GM19239 (cell line): ENCODE data around the gene KCNJ5.

Source experiments
- DNase-seq: peaks from one replicate; pipeline ENCODE4 v3.0.0; 2011; ENCODE audit warnings: low spot score; ENCODE audit not compliant: insufficient read length
- FAIRE-seq: peaks from 2 replicates; lab custom pipeline; 2011; peaks lifted over from hg19 to GRCh38; lab: Jason Lieb, UNC

The KCNJ5 gene

DNA sequence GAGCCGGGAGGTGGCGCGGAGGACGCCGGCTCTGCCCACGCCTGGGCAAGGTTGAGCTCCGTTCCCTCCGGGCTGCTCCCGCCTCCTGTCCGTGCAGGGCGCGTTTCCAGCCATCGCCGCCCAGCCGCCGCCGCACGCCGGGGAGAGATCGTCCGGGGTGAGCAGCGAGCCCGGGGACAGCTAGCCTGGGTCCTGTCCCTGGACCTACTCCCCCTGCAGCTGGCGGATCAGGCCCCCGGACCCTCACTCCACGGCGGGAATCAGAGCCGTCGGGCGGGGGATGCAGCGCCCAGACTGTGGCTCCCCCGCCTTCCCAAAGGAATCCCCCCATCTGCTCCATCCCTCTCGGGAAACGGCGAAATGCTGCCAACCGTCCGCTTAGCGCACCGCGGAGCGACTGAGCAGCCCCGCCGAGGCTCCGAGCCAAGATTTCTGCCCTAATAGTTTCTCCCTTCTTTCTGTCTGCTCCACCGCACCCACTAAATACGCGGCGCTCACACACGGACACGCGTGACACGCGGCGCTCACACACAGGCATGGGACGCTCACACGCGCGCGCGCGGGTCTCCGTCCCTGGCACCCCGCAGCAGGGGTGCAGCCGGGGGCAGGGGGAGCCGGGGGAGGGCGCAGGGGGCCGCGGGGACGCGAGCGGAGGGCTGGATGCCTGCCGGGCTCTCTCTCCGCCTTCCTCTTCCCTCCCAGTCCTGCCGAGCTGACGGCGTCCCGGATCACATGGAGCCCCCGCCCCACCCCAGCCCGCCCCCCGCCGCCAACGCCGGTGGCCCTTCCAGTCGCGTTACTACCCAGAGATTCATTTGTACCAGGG, at the start of gene KCNJ5:
Gene KCNJ5, plus strand, starts transcription at position 814 of the 826 bp plus-strand sequence. CDS start 19,918 bp downstream, outside the sequence.
- FAIRE-seq (no peak), DNase-seq (no peak)

DNA sequence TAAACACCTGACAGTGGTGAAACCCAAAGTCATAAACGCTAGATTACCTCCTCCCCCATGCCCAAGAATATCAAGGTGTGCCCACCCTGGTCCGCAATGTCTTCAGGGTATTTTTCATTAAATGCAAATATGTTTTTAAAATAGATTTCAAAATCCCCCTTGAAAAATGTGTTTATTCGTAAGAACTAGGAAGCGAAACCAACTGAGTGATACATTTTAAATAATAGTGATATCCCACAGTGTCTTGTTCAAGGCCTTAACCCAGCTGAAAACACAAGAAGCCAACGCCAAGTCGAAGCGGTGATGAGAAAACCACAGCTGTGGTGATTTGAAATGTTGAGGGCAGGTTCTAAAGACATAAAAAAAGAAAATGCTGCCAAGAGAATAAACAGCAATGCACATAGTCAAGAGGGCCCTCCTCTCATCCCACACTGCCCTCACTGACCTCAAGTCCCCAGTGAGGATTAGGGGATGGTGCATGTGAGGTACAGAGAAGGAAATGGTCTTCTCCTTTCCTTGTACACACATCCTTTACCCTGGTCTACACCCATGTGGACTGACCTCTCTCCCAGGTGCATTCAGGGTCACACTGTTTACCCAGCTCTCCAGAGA, 49.6 kb upstream of the KCNJ5 start:
- DNase-seq (no peak), FAIRE-seq (peak; percentile 79)

DNA sequence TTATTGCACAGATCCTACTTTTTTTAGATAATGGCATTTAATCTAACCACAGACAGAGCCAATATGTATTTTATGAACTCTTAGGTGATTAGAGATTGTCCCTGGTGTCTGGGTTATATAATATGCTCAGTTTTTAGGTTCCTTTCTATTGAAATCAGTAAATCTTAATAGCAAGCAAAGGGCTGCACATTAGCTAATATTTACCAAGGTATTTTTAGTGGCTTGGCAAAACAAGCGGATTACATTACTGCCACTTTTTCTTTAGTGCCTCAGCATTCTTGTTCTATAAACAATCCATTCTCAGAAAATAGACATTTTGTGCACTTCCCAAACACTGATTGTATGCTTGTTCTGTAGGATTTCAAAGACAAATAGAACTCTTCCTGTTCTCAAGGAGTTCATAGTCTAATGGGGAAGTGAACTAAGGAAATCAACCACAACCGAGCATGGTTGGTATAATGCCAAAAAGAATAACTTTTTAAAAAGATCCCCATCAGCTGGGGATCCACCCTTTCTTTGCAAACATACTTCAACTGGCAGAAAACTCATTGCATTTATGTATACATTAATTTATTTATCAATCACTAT, 47.9 kb upstream of the KCNJ5 start:
- DNase-seq (no peak), FAIRE-seq (no peak)

DNA sequence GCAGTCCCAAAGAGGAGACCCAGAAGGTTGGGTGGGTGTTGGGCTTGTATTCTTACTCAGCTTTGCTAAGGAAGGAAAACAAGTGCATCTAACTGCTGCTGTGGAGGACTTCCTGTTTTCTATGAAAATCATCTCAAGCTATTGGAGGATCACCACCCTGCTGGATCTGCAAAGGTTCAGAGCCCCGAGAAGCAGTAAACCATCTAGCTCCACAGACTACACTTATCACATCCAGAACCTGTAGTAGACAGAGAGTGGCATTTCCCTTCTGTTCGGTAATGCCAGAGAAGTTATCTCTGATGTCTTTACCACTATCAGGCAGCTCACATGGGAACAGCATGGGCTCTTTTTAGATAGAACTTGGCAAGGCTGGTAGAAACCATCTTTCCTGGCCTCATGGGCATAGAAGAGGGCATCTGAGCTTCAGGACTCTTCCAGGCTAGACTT, 45.8 kb upstream of the KCNJ5 start:
- DNase-seq = no peak
- no peak for FAIRE-seq

DNA sequence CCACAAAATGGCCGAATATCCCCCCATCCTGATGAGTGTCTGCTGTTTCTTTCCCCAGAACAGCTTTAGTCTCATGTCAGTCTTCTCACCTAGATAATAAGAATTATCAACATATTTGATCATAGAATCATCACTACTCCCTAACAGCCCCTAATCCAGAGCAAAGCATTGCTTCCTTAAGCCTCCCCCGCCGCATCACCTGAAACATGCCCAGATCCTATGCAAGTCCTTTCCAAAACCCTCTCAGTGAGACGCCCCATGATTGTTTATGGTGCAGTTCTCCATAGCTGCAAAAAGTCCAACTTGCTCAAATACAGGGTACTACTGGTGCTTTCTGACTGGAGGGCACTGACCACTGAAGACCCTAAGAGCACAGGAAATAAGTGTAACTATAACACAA, 44.2 kb upstream of the KCNJ5 start:
- DNase-seq (no peak), FAIRE-seq (no peak)

DNA sequence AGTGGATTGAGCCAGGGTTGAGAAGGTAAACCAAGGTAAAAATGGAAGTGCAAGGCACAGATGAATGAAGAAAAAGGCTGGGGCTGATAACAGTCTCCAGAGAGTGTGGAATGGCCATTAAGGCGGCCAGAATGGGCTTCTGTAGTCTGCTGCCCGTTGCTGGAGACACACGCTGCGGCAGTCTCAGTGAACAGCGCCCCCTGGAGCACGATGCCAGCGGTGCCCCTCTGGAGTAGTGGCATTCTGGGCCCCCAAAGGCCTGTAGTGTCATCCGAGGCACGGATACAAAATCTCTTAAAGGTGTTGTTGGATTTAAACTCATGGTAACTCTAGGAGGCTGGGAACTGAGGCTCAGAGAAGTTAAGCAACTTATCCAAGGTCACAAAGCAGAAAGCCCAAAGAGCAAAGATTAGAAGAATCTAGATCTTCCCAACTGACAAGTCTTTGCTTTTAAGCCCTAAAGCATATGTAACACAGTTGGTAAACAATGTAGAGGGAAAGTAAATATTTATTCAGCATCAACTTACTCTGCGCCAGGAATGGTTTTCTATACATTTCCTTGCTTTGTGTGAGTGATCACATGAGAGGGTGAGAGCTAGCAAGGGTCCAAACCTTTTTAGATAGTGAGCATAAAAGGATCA, 42.2 kb upstream of the KCNJ5 start:
- FAIRE-seq (peak; percentile 73), DNase-seq (peak; percentile 46)

DNA sequence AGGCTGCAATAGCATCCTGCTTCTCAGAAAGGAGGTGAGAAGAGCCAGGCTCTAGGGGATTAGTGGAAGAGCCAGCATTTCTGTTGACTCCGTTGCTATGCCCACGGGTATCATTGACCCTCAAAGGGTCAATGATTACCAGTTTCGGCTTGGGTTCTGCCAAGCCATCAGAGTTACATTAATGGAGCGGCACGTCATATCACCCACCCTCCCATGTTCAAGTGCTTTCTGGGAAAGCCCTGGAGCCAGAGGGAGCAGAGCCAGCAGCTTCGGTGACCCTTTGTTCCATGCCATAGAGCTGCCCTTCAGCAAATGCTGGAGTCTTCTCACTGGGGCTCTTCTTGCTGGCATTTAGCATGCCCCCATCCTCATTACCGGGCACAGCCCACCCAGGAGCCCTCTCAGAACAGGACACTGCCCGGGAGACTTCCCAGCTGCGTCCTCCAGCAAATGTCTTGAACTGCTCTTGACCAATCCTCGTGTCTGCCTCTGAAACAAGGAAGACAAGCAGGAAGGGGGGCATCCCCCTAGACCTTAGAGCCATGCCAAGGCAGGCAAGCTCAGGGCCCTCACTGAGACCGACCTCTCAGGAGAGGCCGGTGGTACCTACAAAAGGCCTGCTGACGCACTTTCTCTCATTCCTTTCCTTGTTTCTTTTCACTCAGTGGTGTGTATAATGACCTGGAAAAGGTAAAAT, 38.7 kb upstream of the KCNJ5 start:
- FAIRE-seq (no peak), DNase-seq (no peak)

DNA sequence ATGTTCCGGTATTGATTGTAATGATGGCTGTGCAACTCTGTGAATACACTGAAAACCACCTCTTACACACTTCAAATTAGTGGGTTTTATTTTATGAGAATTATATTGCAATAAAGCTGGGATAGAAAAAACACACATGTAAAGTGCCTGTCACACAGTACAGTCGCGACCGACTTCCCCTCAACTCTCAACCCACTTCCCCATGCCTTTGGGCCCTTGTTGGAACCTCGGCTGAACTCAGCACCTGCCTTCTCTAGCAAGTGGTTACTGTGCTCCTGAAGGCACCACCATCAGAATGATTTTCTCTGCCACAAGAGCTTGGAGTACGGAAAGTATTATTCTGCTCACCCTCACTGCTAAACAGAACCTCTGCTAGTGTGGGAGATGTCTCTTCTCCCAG, 37.6 kb upstream of the KCNJ5 start:
- no peak for DNase-seq
- FAIRE-seq = no peak

DNA sequence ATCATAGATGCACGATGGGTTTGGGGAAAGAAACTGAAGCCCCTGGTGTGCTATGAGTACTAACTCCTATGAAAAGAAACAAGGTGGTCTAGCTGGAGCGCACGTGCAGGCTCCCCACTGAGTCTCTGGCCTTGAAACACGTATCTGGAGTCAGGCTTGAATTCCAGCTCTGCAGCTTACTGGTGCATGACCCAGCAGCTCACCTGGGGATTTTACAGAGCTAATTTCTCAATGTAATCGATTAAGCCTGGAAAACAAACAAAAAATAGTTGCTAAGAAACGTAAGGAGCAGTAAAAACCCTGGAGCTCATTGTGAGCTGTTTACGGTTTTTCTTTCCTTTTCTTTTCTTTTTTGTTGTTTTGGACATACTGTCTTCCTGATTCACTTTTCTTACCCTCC, 36.3 kb upstream of the KCNJ5 start:
- FAIRE-seq = no peak
- no peak for DNase-seq

DNA sequence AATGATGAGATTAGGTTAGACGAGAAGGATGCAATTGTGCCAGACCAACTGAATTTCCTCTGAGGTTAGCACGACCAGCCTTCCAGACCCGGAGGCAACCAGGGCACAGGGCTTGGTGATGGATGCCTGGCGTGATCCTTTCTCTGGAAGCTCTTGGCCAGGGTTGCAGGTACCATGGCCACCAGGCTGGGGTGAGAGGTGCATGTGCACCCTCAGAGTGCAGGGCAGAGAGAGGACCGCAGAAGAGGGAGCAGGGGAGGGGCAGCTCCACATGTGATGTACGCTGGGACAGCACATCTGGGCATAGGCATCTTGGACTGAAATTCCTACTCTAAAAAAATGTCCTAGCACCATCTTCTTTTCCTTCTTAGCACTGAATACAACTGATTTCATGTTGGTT, 34.9 kb upstream of the KCNJ5 start:
- DNase-seq (no peak), FAIRE-seq (no peak)

DNA sequence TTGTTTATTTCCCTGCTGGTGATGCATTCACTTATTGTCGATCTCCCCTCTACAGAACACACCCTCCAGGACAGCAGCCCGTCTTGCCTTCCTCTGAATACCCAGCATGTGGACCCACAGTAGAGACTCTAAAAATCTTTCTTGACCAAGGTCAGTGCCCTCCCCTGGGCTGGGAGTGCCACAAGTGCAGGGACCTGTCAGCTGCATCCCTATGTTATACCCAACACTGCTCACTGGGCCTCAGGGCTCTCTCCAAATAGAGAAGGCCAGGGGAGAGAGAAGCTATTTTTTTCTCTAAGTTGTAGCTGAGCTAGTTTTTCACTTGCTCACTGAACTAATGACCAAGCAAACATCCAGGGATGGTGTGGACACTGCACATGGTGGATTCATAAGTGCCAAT, 33.8 kb upstream of the KCNJ5 start:
- no peak for FAIRE-seq

DNA sequence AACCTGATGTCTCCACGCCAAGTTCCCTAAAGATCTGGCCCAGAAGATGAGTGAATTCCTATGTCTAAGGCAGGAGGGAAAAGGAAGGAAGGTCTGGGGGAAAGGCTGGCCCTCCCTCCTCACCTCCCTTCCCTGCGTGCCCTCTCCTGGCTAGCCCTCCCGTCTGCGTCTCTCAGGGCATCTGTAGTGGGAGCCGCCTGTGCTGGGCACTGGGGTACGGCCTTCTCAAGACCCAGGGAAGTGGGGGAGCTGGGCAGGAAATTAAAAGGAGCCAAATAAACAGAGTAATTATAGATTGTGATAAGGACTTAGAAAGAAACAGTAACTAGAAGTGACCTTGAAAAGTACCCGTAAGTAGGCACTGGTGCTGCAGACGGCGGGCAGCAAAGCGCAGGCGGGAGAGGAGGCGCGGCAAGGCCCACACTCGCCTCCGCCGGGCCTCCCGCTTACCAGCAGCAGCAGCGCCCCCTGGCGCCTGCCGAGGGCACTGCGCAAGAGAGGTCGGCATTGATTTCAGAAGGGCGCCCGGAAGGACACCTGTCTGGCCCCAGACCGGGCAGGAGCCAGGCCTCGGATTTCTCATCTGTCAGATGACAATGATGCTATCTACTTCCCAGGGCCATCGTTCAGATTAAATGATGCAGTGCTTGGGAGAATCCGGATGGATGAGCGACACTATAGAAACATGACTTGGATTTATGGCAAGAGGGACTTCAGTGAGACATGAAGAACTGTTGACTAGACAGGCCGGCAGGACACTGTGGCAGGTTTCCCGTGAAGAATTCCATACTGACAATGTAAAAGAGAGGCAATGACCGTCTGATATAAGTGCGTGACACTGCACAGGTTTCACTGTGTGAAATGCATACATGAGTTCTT, 31.4 kb upstream of the KCNJ5 start:
- DNase-seq = peak; percentile 69
- FAIRE-seq = peak; percentile 72

More for the DNA sequence above, 33.8 kb upstream of the KCNJ5 start:
- DNase-seq = no peak

DNA sequence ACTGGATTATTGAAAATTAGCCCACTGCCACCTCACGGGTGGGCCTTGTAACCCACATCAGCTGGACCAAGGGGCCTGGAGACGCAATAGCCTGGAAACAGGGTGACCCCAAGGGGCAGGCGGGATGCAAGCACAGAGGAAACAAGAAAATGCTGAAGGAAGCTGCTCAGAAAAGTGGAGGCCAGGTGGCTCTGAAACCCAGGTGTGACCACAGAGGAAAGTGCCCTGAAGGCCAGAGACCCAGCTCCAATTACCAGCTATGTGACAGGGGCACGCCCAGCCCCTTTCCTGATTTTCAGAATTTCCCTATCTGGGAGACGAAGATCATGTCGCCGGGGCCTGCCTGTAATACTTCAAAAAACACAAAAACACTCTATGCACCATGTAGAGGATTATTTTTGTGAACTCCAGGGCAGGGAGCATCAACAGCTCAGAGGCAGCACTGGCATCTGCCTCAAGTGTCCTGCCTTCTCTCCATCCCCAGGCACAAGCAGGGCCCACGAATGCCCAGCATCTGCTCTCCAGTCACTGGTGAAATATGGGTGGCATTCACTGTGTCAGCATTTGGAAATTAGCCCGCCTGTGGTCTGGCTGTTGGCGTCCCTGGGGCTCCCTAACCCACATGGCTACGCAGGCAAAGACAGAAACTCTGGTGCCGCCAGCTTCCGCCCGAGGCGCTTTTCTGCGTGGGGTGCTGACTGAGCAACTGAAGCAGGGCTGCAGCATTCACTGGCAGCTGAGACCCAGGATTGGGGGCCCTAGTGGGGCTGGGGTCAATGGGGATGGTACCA, 30.4 kb upstream of the KCNJ5 start:
- no peak for FAIRE-seq
- DNase-seq = no peak

DNA sequence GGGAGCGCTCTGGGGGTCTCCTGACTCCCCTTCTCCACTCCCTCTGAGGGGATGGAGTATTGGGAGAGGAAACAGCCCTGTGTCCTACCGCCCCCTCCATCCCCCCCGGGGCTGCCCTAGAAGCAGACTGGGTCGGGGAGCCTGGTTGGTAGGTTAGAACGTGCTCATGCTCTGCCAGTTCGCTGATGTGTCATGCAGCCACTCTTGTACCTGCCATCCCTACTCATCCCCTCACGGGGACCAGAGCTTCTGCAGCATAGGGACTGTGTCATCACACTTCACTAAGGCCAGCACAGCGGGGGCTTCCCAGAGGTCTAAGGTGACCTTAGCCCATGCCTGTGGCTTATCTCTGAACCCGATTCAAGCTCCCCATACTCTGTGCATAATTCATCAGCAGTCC, 28.8 kb upstream of the KCNJ5 start:
- DNase-seq = no peak

DNA sequence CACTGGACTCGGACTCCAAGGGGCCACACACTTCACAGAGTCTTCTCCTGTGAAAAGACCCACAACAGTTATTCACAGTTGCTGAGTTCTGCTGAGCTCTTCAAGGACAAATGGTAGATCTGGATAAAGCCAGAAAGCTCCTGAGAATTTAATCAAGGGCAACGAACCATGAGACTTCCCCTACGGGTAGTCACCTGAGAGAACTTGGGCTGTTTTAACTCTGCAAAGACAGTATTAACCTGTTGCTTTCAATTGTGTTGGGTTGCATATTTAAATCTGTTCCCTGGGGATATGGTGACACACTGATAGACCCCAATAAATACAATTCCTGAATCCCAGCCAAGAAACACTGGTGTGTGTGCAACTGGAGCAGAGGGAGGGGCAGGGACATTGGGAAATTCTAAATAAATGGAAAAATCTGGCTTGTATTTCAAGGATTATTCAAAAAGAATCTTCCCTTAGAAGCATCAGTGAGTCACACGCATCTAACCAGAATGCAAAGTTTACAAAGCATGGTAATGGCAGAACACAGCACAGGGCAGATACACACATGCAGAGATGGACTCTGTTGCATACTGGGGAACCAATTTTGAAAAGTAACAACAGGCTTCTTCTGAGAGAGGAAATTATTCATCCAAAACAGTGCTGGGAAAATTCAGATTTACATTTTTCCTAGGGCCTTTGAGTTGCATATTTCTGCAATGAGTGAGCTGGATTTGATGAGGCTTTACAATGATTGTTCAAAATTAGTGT, 28.1 kb upstream of the KCNJ5 start:
- DNase-seq = no peak
- no peak for FAIRE-seq

More for the DNA sequence above, 28.8 kb upstream of the KCNJ5 start:
- FAIRE-seq = no peak

DNA sequence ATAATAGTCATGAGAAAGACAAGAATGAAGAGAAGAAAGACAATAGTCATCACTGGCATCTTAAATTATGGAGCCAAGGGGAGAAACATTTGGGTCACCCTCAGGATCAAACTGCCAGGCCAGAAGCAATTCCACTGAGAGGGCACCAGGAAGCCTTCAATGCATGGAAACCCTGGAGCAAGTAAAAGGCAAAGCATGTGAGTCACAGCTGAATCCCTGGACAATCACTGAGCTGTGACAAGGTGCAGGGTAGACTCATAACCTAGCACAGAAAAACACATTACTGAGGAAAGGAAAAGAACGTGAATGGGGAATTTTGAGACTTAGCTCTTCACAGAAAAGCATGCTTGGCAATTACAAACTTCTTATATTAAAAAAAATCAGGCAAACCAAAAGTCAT, 25.7 kb upstream of the KCNJ5 start:
- no peak for DNase-seq
- no peak for FAIRE-seq

DNA sequence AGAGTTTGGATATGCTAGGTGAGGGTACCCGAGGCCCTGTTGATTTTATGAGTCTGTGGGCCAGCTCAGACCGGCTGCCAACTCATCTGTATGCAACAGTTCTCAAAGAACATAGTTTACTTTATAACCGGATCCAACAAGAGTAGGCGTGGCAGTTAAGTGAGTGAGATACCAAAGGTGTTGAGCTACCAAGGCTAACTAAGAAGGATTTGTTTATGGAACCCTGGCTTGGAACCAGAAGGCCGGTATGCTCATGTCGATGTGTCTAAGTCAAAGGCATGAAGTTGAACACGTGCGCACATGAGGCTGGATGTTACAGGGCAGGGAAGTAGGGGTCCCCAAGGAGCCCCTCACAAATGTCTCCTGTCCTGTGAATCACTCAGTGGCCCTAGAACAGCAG, 23.9 kb upstream of the KCNJ5 start, which contains the start of gene KCNJ1:
Gene KCNJ1, minus strand, starts transcription at position 20 of the 400 bp plus-strand sequence. CDS start 27,053 bp downstream, outside the sequence.
- no peak for FAIRE-seq
- DNase-seq = no peak
